Measurements from ENCODE around the gene RYK. TPM values are rescaled to one million over a fixed set of nuclear protein-coding genes. Genes with fewer than 3 reads are reported as not detected.

The RYK gene
- total RNA-seq, 1 donor from 2014 or later = 60.4 TPM

DNA sequence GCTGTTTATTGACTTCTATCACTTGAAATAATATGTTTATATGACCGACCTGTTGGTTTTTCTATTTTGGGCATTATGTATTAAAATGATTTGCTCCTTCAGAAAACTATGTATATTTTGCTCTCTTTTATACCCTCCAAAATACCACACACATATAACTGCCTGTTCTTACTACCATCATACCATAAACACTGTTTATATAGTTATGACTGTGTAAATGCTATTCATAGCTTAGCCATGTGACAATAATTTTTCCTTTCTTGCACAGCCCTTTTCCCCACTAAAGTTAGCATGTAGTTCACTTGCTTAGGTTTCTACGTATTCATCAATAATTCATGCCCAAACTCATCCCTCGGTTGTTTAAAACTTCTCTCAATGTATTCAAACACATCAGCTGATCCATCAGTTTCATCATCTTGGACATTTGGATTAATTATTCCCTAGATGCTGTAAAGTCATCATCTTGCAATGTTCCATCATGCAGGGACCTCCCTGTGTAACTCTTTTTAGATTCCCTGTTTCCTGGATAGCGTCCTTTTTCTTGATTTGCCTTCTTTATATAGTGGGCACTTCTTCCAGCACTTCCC is 8.2 kb upstream of the RYK start:
- no peak for DNase-seq (ENCODE audit: low spot score)
- TF ChIP-seq, protein P1, sequence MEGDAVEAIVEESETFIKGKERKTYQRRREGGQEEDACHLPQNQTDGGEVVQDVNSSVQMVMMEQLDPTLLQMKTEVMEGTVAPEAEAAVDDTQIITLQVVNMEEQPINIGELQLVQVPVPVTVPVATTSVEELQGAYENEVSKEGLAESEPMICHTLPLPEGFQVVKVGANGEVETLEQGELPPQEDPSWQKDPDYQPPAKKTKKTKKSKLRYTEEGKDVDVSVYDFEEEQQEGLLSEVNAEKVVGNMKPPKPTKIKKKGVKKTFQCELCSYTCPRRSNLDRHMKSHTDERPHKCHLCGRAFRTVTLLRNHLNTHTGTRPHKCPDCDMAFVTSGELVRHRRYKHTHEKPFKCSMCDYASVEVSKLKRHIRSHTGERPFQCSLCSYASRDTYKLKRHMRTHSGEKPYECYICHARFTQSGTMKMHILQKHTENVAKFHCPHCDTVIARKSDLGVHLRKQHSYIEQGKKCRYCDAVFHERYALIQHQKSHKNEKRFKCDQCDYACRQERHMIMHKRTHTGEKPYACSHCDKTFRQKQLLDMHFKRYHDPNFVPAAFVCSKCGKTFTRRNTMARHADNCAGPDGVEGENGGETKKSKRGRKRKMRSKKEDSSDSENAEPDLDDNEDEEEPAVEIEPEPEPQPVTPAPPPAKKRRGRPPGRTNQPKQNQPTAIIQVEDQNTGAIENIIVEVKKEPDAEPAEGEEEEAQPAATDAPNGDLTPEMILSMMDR (IDR thresholded peaks at IDR 0.05; ENCODE audit: unreplicated experiment) = no peak
- H3K36me3 Mint-ChIP-seq (ENCODE audit: low read depth, unreplicated experiment) = no peaks in the 10 kb centered on the region
- H3K4me1 Mint-ChIP-seq (ENCODE audit: unreplicated experiment) = peaks cover 16% of the 10 kb centered on the region
- H3K9me3 Mint-ChIP-seq (ENCODE audit: unreplicated experiment) = no peaks in the 10 kb centered on the region
- H3K27me3 Mint-ChIP-seq (ENCODE audit: unreplicated experiment) = no peaks in the 10 kb centered on the region
- H3K4me3 Mint-ChIP-seq (ENCODE audit: unreplicated experiment) = no peak overlapping the region
- H3K27ac Mint-ChIP-seq (ENCODE audit: unreplicated experiment) = no peak overlapping the region

DNA sequence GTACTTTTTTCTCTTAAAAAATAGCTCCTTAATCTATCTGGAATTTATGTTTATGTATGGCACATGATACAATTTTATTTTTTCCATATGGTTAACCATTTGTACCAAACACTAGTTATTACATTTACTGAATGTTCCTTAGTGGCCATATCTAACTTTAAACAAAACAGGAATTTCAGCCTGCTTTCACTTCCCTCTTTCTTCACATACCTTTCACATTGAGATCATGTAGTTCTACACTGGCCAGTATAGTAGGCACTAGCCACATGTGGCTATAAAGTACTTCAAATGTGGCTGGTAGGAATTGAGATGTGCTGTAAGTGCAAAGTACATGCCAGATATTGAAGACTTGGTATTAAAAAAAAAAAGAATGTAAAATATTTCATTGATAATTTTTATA is 4.7 kb upstream of the RYK start:
- Mint-ChIP-seq H3K4me3 (ENCODE audit: unreplicated experiment) (no peak overlapping the region), H3K9me3 (ENCODE audit: unreplicated experiment) (no peaks in the 10 kb centered on the region), H3K27me3 (ENCODE audit: unreplicated experiment) (no peaks in the 10 kb centered on the region), H3K27ac (ENCODE audit: unreplicated experiment) (no peak overlapping the region), H3K4me1 (ENCODE audit: unreplicated experiment) (peaks cover 21% of the 10 kb centered on the region), H3K36me3 (ENCODE audit: low read depth, unreplicated experiment) (no peaks in the 10 kb centered on the region)
- DNase-seq (ENCODE audit: low spot score) = no peak
- TF ChIP-seq, protein P1 (IDR thresholded peaks at IDR 0.05; ENCODE audit: unreplicated experiment) = no peak

DNA sequence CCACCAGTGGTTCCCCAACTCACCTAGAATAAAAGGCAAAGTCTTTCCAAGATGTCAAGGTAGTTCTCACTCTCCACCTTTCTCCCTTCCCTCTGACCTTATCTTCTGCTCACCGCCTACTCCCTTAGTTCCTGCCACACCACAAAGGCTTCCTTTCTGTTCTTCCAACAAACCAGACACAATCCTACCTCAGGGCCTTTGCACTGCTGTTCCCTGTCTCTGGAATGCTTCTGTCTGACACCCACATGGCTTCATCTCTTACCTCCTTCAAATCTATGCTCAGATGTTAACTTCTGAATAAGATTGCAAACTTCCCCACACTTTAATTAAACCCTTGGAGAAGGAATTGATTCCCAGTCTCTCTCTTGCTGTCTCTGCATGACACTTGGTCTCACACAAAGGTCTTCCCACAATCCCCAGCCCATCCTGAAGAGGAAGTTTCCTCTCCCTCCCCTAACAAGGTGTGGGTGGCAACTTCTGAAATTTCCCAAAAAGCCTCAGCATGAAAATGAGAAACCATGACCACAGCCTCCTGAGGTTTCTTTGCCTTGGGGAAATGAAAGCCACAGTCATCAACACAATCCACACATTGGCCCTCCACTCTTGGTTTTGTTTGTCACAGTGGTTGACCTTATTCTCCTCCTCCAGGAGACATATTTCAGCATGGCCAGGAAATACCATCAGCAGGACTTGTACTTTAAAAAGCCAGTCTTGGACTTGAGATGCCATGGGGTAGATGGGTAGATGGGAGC is 3.0 kb upstream of the RYK start:
- peaks cover 1% of the 10 kb centered on the region for H3K27me3 Mint-ChIP-seq (ENCODE audit: unreplicated experiment)
- H3K4me3 Mint-ChIP-seq (ENCODE audit: unreplicated experiment) = peak overlapping the region; percentile 17
- TF ChIP-seq, protein P1 (IDR thresholded peaks at IDR 0.05; ENCODE audit: unreplicated experiment) = no peak
- no peak overlapping the region for H3K27ac Mint-ChIP-seq (ENCODE audit: unreplicated experiment)
- DNase-seq (ENCODE audit: low spot score) = no peak
- H3K4me1 Mint-ChIP-seq (ENCODE audit: unreplicated experiment) = peaks cover 27% of the 10 kb centered on the region
- no peaks in the 10 kb centered on the region for H3K36me3 Mint-ChIP-seq (ENCODE audit: low read depth, unreplicated experiment)
- no peaks in the 10 kb centered on the region for H3K9me3 Mint-ChIP-seq (ENCODE audit: unreplicated experiment)

DNA sequence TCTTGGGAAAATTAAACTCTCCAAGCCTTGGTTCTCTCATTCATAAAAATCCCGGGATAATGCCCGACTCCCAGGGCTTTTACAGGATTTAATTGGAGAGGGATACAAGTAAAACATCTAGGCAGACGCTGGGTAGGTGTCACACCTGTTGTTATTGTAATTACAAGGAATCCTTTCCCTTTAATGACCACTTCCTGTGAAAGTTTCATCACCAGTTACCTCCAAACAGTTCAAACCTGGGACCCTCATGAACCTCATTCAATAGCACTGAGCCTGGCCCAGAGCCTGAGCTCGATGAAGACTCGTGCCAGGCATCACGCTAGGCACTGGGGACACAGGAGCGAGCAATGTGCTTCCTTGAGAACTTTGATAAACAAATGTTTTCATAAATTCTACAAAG is 2.1 kb upstream of the RYK start:
- DNase-seq (ENCODE audit: low spot score) = no peak
- peaks cover 1% of the 10 kb centered on the region for H3K27me3 Mint-ChIP-seq (ENCODE audit: unreplicated experiment)
- TF ChIP-seq, protein P1 (IDR thresholded peaks at IDR 0.05; ENCODE audit: unreplicated experiment) = no peak
- no peaks in the 10 kb centered on the region for H3K9me3 Mint-ChIP-seq (ENCODE audit: unreplicated experiment)
- H3K4me1 Mint-ChIP-seq (ENCODE audit: unreplicated experiment) = peaks cover 36% of the 10 kb centered on the region
- no peaks in the 10 kb centered on the region for H3K36me3 Mint-ChIP-seq (ENCODE audit: low read depth, unreplicated experiment)
- no peak overlapping the region for H3K27ac Mint-ChIP-seq (ENCODE audit: unreplicated experiment)
- H3K4me3 Mint-ChIP-seq (ENCODE audit: unreplicated experiment) = no peak overlapping the region

DNA sequence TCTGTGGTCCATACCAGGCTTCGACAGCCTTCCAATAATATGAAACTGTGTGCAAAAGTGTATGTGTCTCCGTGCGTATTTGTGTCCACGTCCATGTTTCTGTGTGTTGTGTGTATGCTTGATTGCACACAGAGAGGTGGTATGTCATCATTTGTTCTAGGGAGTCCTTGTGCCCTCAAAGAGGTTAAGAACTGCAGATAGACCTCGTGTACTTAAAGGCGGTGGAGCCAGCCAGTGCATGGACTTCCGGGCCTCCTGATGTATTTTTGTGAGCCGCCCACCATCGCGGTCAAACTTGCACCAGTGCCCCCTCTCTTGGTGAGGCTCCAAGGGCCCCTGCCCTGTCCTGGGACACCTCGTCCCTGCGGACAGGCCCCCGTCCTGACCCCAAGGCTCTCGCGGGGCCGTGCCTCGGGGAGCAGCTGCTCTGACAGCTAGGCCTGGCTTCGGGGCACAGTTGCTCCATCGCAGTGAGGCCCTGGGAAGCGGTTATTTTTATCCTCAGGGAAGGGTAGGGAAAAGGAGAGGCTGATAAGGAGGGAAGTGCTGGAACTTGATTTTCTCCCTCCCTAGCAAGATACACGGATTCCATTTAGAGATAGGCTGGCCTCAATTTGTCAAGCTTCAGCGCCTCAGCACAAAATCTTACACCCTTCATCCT is 1.2 kb upstream of the RYK start:
- Mint-ChIP-seq H3K9me3 (ENCODE audit: unreplicated experiment) (no peaks in the 10 kb centered on the region), H3K27ac (ENCODE audit: unreplicated experiment) (peak overlapping the region; percentile 33), H3K4me1 (ENCODE audit: unreplicated experiment) (peaks cover 43% of the 10 kb centered on the region), H3K27me3 (ENCODE audit: unreplicated experiment) (peaks cover 1% of the 10 kb centered on the region), H3K36me3 (ENCODE audit: low read depth, unreplicated experiment) (no peaks in the 10 kb centered on the region), H3K4me3 (ENCODE audit: unreplicated experiment) (peak overlapping the region; percentile 53)
- DNase-seq (ENCODE audit: low spot score) = no peak
- TF ChIP-seq, protein P1 (IDR thresholded peaks at IDR 0.05; ENCODE audit: unreplicated experiment) = no peak
